ENCODE data around the gene TMEM50A.
"Not testable (repeated sequence)": the region's sequence is repeated elsewhere in the genome, so short reads cannot be mapped to it uniquely, and the experiment has no call there.

Gene TMEM50A

GRCh38 chr1:25336922-25337354 is 1.2 kb upstream of the TMEM50A start:
- DNase-seq (ENCODE audit: low read depth) = not testable (repeated sequence)

GRCh38 chr1:25337483-25338187 is 499 bp upstream of the TMEM50A start:
- DNase-seq (ENCODE audit: low read depth) = not testable (repeated sequence)

GRCh38 chr1:25338986-25339385 is 852 bp downstream of the TMEM50A start:
- no peak for DNase-seq (ENCODE audit: low read depth)

GRCh38 chr1:25341746-25342145 is 3.6 kb downstream of the TMEM50A start:
- DNase-seq (ENCODE audit: low read depth) = no peak

- DNase-seq (ENCODE audit: low read depth) = no peak
These were observed 4.7 kb downstream of the TMEM50A start for GRCh38 chr1:25342846-25343245.

- peak; percentile 86 for DNase-seq (ENCODE audit: low read depth)
These were observed 5.7 kb downstream of the TMEM50A start for GRCh38 chr1:25343872-25344271.

GRCh38 chr1:25347556-25347955 is 9.4 kb downstream of the TMEM50A start:
- no peak for DNase-seq (ENCODE audit: low read depth)

GRCh38 chr1:25349606-25350005 is 11.5 kb downstream of the TMEM50A start:
- no peak for DNase-seq (ENCODE audit: low read depth)

GRCh38 chr1:25355841-25356395 is 17.8 kb downstream of the TMEM50A start:
- no peak for DNase-seq (ENCODE audit: low read depth)

- no peak for DNase-seq (ENCODE audit: low read depth)
These were observed 18.3 kb downstream of the TMEM50A start for GRCh38 chr1:25356441-25356840.

GRCh38 chr1:25356848-25357247 is 18.7 kb downstream of the TMEM50A start:
- DNase-seq (ENCODE audit: low read depth) = peak; percentile 39

GRCh38 chr1:25360596-25361581 is 22.8 kb downstream of the TMEM50A start:
- DNase-seq (ENCODE audit: low read depth) = peak; percentile 40

GRCh38 chr1:25361901-25362300 is 23.8 kb downstream of the TMEM50A start:
- DNase-seq (ENCODE audit: low read depth) = no peak

- DNase-seq (ENCODE audit: low read depth) = not testable (repeated sequence)
These were observed 24.8 kb downstream of the TMEM50A start for GRCh38 chr1:25362634-25363559.

- DNase-seq (ENCODE audit: low read depth) = no peak
These were observed 31.1 kb downstream of the TMEM50A start for GRCh38 chr1:25369241-25369640.

- DNase-seq (ENCODE audit: low read depth) = not testable (repeated sequence)
These were observed 31.6 kb downstream of the TMEM50A start for GRCh38 chr1:25369691-25370271.

GRCh38 chr1:25371757-25372156 is 33.6 kb downstream of the TMEM50A start:
- peak; percentile 69 for DNase-seq (ENCODE audit: low read depth)

GRCh38 chr1:25378367-25378766 is 40.2 kb downstream of the TMEM50A start:
- not testable (repeated sequence) for DNase-seq (ENCODE audit: low read depth)

GRCh38 chr1:25382543-25382942 is 44.4 kb downstream of the TMEM50A start:
- not testable (repeated sequence) for DNase-seq (ENCODE audit: low read depth)

- peak; percentile 69 for DNase-seq (ENCODE audit: low read depth)
These were observed 45.0 kb downstream of the TMEM50A start for GRCh38 chr1:25383090-25383489.

- DNase-seq (ENCODE audit: low read depth) = not testable (repeated sequence)
These were observed 45.7 kb downstream of the TMEM50A start for GRCh38 chr1:25383875-25384274.
